ENCODE results near the gene WIF1.

The WIF1 gene

DNA sequence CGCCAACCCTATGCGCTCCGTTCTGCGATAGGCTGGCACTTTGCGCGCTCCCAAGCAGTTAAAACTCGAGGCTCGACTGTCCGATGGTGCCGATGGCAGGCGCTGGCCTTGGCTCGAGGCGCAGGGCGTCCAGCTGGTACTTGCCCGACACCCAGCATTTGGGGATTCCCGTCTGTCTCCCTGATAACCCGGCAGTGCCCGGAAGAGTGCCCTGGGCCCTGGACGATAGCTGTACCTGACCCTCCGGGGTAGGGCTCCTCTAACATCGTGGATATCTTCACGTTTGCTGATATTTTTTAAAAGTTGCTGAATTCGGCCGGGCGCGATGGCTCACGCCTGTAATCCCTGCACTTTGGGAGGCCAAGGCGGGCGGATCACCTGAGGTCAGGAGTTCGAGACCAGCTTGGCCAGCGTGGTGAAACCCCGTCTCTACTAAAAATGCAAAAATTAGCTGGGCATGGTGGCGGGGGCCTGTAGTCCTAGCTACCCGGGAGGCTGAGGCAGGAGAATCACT is 908 bp upstream of the WIF1 start:
- DNase-seq, result no peak

DNA sequence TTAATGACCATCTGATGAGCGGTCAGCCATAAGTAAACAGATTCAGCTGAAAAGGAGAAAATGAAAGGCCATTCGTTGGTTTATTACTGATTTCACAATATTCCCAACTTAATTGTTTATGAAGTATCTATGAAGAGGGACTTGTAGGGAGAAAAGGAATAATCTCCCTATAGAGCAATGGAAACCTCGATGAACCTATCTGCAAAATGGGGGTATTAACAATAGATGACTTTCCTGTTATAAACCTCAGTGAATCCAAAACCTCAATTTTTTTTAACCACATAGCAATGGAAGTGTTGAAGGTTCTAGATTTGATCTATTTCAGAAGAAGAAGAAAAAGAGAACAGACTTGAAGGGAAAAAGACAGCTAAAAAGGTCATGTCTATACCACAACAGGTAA is 2.0 kb downstream of the WIF1 start:
- DNase-seq, result no peak

DNA sequence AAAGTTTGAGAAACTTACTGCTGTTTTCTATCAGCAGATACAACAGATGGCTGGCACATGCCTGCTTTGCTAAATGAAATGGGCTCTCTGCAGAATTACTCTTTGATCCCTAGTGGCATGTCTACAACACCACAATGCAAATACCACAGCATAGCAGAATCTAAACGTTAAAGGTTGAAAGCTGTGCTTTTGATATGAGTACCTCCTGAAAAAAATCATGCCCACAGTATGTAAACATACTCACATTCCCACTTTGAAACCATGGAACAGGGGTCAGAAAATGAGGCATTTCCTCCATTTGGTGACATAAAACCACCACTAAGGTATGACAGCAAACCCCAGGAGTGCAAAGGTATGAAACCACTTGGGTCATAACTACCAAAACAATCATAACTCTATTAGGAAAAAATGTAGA is 7.5 kb downstream of the WIF1 start:
- no peak for DNase-seq

DNA sequence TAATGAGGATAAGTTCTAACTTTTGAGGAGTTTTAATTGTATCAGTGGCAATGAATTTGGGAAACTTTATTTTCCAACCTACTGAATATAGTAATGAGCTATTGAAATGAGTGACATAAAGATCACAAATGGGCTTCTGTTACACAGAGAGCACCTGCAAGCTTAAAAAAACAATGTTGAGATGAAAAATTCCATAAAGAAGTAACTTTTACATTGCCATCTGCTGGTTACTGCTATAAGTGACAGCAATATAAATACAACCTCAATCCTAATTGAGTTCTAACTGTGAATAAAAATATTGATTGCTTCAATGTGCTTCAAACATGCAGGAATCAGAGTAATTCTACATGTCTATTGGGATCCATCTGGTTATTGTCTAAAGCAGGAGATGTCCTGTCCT is 14.2 kb downstream of the WIF1 start:
- DNase-seq, result no peak

DNA sequence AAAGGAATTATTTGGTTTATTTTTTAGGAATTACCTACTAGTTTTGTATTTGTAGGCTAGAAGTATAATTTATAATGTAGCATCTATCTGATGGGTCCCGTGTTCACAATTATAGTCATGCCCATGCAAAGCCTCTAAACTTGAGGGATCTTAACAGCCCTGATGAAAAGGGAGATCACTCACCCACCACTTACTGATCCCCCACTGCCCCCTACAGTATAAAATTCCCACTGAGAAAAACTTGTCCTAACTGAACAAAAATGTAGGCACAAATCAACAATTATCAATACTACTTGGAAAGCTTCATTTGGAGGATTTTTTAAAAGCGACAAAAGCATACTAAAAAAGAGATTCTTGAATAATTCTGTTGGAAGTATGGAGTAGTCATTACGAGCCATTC is 21.0 kb downstream of the WIF1 start:
- no peak for DNase-seq

DNA sequence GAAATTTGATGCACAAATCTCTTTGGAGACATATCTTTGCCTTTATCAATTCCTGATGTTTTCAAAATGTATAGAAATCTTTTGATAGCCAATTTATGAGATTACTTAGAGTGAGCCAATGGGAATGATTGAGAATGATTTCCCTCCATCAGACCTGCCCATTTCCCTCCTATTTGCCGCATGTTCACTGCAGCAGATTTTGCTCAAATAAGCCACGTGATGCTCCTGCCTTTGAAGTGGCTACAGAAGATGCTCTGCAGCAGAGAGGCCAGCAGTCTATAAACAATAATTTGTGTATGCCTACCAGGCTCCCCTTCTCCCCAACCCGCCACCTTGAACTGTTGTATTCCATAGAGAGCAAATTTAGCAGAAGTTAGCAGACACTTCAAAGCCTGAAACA is 21.9 kb downstream of the WIF1 start:
- DNase-seq, result no peak

DNA sequence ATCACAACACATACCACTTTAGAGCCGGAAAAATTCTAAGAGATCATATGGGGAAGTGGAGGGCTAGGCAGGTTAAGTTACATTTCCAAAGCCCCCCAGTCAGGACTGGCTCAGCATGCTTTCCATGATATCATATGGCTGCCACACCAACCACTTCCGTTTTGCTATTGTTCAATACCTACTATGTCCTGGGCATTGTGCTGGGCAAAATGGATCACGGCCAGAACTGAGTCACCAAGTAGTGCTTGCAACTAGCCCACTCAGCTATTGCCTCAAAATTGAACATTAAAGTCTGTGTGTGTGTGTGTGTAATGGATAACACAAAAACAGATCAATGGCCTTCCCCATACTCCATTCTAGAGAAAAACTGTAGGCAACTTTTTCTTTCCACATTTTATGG is 22.7 kb downstream of the WIF1 start:
- DNase-seq, result no peak

DNA sequence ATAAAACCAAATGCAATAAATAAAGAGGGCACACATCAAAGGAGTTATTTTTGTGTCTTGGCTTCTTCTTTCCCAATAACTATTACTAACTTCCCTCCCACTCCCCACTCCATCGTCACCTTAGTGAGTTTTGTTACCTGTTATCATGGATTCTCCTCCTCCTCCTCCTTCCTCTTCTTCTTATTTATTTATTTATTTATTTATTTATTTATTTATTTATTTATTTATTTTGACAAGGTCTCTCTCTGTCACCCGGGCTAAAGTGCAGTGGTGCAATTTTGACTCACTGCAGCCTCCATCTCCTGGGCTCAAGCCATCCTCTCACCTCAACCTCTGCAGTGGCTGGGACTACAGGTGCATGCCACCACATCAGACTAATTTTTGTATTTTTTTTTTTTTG is 26.4 kb downstream of the WIF1 start:
- no peak for DNase-seq

DNA sequence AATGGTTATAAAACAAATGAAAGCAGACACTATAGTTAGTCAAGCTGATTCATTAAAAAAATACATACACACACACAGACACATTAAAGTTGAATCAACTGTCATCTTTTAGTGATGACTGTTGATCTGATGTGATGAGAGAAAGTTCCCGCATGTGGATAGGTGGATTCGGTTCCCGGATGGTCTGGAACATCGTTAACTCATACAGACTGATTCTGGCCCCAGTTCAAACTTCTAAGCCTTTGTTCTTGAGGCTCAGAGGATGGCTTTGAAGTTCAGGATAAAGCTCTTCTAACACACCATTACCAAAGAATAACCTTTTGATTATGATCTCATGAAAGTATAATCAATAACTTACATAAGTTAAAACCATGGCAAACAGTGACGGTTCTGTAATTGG is 27.5 kb downstream of the WIF1 start:
- DNase-seq, result no peak

DNA sequence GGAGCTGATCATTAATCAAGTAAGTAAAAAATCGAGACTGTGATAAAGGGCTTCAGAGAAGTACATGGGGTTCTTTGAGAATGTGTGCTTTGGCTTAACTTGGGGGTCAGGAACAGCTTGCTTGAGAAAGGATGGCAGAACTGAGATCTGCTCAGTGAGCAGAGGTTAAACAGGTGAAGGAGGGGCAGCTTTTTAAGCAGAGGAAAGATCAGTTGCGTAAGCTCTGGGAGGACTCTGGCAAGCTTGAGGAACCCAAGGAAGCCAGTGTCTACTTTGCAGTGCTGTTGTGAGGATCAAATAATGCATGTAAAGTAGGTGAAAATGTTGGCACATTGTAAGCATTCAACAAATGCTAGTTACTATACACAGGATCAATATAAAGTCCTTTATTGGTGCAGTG is 30.6 kb downstream of the WIF1 start:
- DNase-seq, result no peak

DNA sequence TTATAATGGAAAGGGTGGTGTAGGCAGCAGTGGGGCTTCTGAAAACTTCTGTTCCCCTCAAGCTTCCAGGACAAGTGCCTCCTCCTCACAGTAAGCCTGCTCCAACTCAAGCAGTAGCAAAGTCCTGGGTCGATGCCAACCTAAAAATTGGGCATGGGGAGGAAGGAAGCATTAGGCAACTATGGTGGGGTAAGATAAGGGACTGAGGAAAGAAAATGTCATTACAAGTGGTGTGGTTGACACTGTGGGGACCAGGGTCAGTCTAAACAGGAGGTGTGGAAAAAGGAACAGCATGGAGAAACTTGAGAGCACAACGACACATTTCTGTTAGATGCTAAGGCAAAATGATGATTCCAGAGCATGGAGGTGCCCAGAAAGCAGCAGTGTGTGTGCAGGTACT is 34.9 kb downstream of the WIF1 start:
- no peak for DNase-seq

DNA sequence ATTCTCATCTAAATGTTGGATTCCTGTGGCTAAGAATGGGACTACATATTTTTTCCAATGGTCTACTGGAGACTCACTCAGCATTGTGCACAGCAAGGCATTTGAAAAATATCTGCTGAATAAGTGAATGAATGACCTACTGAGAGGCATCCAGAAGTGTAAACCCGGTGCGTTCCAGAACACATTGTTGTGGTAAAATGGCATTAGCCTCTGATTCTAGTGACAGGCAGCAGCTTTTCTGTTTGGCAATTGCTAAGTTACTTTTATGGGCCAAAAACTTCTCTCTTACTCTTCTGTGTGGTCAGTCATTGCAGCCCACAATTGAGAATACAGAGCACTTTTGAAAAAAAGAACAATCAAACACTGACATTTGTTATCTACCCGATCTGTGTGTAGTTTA is 36.5 kb downstream of the WIF1 start:
- no peak for DNase-seq

DNA sequence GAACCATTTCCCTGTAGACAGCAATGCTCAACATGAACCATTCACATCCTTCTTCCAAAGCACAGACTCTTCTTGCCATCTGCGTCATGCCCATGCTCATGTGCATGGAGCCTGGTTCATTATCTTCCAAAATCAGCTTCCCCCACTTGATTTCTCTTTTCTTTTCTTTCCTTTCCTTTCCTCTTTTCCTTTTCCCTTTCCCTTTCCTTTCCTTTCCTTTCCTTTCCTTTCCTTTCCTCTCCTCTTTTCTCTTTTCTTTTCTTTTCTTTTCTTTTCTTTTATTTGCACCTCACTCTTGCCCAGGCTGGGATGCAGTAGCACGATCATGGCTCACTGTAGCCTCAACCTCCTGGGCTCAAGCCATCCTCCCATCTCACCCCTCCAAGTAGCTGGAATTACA is 37.5 kb downstream of the WIF1 start:
- no peak for DNase-seq

DNA sequence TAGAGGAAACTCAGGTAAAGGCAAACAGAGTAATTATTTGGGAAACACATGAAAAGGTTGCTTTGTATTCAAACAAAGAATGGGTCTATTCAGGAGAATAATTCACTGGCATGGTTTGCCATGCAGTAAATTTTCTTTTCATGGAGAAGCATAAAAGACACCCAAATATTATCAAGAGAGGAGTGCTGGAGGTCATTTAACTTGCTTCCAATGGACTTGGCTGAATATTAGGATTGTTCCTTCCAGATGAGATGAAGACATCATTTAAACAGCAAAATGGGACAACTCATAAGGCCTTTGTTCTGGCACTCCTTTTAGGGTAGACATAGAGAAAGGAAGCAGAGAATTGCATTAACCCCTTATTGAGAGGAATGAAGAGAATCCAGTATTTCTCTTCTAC is 38.7 kb downstream of the WIF1 start:
- no peak for DNase-seq

DNA sequence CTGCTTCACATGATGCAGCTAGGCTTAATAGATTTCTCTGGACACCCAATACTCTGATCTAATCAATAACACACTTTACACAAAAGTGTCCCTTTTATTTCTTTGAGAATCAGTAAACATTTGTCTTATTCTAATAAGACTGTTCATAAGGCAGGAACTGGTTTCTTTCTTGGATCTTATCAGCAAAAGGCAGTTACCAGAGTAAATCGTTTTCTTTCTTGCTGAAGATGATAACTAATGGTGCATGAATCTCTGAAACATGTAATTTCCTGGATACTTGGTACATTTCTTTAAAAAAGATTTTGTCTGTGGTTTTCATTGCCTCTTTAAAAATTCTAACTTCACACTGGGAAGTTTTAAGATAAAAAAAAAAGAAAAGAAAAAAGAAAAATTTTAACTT is 39.6 kb downstream of the WIF1 start:
- no peak for DNase-seq

DNA sequence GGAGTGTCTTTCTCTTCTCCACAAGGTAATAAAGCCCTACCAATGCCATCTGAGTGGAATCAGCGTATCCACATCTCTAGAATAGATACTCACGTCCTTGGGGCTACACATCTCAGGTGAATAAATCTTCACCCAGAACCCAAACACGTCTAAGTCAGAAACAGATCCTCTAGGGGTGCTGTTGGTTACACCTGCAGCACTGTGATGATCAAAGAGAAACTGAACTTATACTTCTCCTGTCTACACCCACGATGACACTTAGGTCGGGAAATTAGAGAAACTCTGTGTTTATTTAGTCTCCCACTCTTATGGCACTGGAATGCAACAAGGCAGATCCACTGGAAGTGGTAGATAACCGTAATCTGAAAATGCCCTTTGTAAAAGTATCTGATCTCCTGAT is 46.2 kb downstream of the WIF1 start:
- DNase-seq, result no peak

DNA sequence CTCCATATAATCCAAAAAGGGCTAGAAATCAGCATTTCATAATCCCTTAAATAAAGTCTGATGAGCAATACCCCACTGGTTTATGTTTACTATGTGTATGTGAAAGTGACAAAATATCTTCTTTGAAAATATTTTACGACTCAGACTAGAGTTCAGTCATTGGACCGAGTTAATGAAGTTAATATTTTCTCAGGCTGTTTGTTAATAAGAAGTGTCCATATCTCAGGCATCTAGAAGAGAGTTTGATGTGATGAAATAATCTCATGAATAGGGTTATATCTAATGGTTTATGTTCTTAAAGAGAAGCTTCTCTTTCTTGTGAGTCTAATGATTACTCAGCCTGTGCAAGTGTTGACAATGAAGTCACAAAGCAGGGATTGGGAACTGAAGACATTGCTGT is 51.8 kb downstream of the WIF1 start:
- DNase-seq, result no peak

DNA sequence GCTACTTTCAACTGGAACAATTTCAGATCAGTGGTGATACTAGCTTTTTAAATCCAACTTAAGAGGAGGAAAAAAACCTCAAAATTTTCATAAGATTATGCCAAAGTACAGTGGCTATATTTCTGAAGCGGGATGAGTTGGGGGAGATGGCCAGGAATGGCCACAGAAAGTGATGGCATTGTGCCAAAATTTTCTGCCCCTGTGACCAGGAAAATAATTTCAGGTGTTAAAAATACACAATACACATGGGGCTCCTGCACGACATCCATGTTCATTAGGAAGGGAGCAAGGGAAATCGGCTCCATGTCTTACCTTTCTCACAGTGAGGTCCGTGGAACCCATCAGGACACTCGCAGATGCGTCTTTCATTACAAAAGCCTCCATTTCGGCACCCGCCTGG is 53.7 kb downstream of the WIF1 start:
- no peak for DNase-seq

DNA sequence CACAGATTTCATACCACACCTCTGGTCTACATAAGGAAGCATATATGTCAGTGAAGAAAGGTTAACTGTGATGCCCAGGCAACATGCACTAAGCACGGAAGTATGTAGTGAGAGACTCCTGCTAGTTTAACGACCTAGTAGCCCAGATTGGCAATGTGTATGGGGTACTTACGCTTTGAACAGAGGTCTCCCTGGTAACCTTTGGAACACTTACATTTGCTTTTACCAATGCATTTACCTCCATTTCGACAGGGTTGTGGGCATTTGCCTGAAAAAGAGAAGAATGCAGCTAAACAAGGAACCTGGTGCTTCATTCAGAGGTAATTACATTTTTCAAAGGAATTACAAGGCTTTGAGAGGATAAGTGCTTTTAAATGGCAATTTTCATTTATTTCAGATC is 65.2 kb downstream of the WIF1 start:
- no peak for DNase-seq

DNA sequence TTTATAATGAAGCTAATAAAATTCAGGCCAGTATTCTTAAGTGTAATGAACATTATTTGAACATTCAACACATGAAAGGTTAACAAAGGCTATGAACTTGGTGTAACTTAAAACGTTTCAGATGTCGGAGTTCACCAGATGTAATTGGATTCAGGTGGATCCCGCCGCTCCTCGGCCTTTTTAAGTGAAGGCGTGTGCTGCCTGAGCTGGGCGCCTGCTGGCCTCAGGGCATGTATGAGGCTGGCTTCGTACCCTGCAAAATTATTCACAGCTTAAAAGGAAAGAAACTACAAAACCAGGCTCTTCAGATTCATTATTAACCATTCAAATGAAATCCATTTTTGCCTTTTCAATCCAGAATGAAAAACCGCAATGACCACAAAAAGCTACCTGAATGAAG is 69.9 kb downstream of the WIF1 start:
- no peak for DNase-seq

DNA sequence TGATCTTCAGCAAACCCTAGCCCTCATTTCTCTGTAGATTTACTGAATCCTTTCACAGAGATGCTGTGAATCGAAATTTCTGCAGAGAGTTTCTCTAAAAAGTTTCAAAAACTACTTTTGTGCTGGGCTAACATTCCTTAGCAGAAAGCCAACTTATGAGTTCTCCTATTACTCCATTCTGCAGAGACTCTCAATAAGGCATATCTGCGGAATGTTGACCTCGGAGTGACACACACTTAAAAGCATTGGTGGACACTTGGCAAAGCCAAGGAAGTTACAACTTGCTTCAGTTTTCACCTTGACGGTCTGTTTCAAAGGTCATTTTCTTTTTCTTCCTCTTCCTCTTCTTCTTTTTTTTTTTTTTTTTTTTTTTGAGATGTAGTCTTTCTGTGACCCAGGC is 75.8 kb downstream of the WIF1 start:
- no peak for DNase-seq

DNA sequence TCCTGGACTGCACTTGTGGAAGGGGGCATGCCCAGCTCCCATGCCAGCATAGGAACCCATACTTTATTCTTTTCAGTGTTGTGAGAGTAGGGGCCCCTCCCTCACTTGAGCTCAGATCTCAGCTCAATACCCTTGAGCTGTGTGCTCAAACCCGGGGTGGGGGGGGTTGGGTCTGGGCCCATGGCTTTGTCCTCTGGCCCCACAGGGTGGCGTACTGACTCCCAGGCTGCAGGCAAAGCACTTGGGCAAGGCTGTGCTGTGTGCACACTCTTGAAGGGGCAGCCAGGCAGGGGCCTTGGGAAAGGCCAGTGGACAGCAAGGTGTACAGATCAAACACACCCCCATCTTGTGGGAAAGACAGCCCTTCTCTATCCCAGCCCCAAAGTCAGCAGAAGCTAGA is 81.8 kb downstream of the WIF1 start:
- DNase-seq, result no peak

DNA sequence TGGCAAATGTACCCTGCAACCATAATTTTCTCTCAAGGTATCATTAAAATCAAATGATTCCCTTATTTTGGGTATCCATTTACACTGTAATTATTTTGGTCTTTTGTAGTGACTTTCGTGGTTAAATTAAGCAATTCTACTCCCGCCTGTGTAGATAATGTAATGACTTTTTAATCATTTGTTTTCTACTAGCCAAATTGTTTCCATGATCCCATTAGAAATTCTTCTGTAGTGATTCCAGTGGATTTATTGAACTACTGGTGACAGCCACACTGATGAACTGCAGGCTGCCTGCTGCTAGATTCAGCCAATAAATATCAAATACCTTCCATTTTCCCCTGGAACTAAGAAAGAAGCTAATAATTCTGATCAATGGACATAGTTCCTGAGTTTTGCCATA is 96.0 kb downstream of the WIF1 start:
- DNase-seq, result no peak

DNA sequence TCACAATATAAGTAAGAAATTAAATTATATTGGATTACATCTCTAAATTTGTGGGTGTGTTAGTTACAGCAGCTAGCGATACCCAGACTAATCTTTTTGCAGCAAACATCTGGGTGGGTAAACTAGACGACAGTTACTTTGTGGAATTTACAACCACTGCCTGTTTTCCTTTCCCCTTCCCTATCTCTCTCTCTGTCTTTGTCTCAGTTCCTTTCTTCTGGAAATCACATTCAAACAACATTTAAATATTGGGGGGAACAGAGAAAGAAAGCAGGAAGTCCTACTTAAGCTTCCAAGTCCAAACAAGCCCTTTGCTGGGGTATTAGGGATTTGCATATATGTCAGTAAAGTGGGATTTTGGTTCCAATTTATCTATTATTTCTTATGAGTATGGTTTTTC is 97.6 kb downstream of the WIF1 start:
- DNase-seq, result no peak

DNA sequence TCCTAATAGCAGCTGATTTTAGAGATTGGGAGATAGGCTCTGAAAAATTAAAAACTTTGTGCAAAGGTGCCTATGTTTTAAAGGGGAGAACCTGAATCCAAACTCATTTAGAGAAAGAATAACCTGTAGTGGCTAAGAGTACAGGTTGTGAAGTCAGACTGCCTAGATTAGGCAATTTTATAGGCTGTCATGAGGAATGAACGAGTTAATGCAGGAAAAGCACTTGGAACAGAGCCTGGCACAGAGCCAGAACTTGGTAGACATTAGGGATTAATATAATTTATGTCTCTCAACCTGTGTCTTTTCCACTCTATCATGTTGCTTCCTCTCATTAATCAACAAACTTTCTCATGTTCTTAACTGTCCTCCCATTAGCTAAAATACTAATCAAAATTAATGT is 98.1 kb downstream of the WIF1 start:
- DNase-seq, result no peak

DNA sequence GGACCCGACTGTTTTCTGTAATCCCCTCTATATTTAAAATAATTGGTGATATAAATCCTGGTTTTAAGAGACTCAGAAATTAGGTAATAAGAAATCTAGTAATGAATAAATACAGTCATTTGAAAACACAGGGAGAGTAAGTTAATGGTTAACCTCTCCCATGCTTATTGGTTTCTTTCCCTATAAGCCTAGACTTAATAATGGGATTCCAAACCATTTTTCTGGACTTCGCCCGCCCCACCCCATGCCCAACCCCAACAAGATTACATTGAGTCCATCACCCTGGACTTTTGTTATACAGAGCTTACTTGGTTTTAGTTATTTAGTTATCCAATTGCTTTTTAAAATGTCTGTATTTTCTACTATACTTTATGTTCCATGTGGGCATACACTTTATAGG is 98.7 kb downstream of the WIF1 start:
- DNase-seq, result no peak

Data from activated CD4-positive, alpha-beta T cell treated with anti-CD3 and anti-CD28 coated beads for 48 hours (primary cell).